Activated CD8-positive, alpha-beta memory T cell treated with anti-CD3 and anti-CD28 coated beads, Interleukin-2, amount 50 U/mL, for 1 hour (primary cell): ENCODE results near the gene NLGN4Y.
"Not testable (repeated sequence)": the region's sequence is repeated elsewhere in the genome, so short reads cannot be mapped to it uniquely, and the experiment has no call there.

Source experiments
- DNase-seq: peaks from one replicate; pipeline ENCODE4 v3.0.0-alpha.2; 2020; ENCODE audit errors: extremely low read depth

Gene NLGN4Y

GRCh38 chrY:14834103-14835060 lies 310.1 kb downstream of the NLGN4Y start:
- DNase-seq: no peak

GRCh38 chrY:14837466-14837865 lies 313.1 kb downstream of the NLGN4Y start:
- DNase-seq: no peak

GRCh38 chrY:14850734-14851133 lies 326.4 kb downstream of the NLGN4Y start:
- DNase-seq: no peak

- no peak for DNase-seq
Measured at GRCh38 chrY:14860448-14860847, 336.1 kb downstream of the NLGN4Y start.

GRCh38 chrY:14861033-14861432 lies 336.7 kb downstream of the NLGN4Y start:
- DNase-seq: not testable (repeated sequence)

DNA sequence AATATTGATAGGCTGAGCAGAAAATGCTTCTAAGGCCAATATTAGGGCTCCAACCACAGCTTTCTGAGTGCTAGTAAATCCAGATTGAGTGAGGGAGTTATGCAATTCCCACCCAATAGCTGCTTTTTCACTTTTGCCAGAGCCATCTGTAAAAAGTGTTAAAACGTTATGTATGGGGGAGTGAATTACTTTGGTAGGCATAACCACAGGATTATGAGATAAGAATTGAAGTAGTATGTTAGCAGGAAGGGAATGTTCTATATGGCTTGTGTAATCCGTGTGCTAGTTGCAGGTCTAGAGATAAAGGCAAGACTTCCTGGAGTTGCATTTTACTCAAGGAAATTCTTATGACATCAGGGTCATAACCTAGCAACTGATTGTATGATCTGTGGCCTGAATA lies 347.6 kb downstream of the NLGN4Y start:
- DNase-seq: no peak
